Raji (cell line): ENCODE results near the gene MAGI1.

Experiments
- POLR2A ChIP-seq: IDR thresholded peaks from 2 replicates; pipeline ENCODE4 v1.6.1; 2011; ENCODE audit warnings: low read depth, low read length, control low read depth; ENCODE audit not compliant: insufficient read depth

The MAGI1 gene

GRCh38 chr3:66028457-66028856, 10.3 kb downstream of the MAGI1 start:
- TF ChIP-seq POLR2A, result no peak

- TF ChIP-seq POLR2A, result no peak
These were observed 14.9 kb downstream of the MAGI1 start for GRCh38 chr3:66023738-66024385.

- TF ChIP-seq POLR2A, result no peak
These were observed 15.5 kb downstream of the MAGI1 start for GRCh38 chr3:66023229-66023628.

- TF ChIP-seq POLR2A, result no peak
These were observed 17.0 kb downstream of the MAGI1 start for GRCh38 chr3:66021731-66022131.

- no peak for TF ChIP-seq POLR2A
These were observed 18.8 kb downstream of the MAGI1 start for GRCh38 chr3:66019896-66020295.

GRCh38 chr3:66018057-66019033, 20.4 kb downstream of the MAGI1 start:
- TF ChIP-seq POLR2A, result no peak

GRCh38 chr3:66017591-66017990, 21.1 kb downstream of the MAGI1 start:
- TF ChIP-seq POLR2A, result no peak

GRCh38 chr3:66017084-66017483, 21.6 kb downstream of the MAGI1 start:
- TF ChIP-seq POLR2A, result no peak

- TF ChIP-seq POLR2A, result no peak
These were observed 22.9 kb downstream of the MAGI1 start for GRCh38 chr3:66015841-66016240.

- no peak for TF ChIP-seq POLR2A
These were observed 24.1 kb downstream of the MAGI1 start for GRCh38 chr3:66014651-66015050.

GRCh38 chr3:66014056-66014455, 24.7 kb downstream of the MAGI1 start:
- no peak for TF ChIP-seq POLR2A

GRCh38 chr3:66012711-66013110, 26.0 kb downstream of the MAGI1 start:
- no peak for TF ChIP-seq POLR2A

GRCh38 chr3:66010739-66011655, 27.7 kb downstream of the MAGI1 start:
- no peak for TF ChIP-seq POLR2A

GRCh38 chr3:66010348-66010738, 28.4 kb downstream of the MAGI1 start:
- TF ChIP-seq POLR2A, result no peak

GRCh38 chr3:66004244-66004643, 34.5 kb downstream of the MAGI1 start:
- no peak for TF ChIP-seq POLR2A
